Subcutaneous adipose tissue (tissue), 4 donors: ENCODE results near the gene PARN. TPM values are rescaled to one million over a fixed set of nuclear protein-coding genes. Genes with fewer than 3 reads are reported as not detected.

Experiments
- CTCF ChIP-seq: fragments of 450-650 bp; IDR thresholded peaks from one replicate; pipeline ENCODE4 v1.5.1; 2016; ENCODE audit warnings: low read depth, mild to moderate bottlenecking, control low read depth, antibody characterized with exemption, moderate library complexity
- total RNA-seq, 4 donors: library from RNA; depleted of rRNA; stranded (reverse); fragments of >200 nt; gene quantifications; one replicate each; pipeline ENCODE4 v1.1.0, GENCODE V29; 2016

PARN gene
- total RNA-seq, 4 donors from 2014 or later, result 37.1 to 46.3 (median 39.9) TPM

DNA sequence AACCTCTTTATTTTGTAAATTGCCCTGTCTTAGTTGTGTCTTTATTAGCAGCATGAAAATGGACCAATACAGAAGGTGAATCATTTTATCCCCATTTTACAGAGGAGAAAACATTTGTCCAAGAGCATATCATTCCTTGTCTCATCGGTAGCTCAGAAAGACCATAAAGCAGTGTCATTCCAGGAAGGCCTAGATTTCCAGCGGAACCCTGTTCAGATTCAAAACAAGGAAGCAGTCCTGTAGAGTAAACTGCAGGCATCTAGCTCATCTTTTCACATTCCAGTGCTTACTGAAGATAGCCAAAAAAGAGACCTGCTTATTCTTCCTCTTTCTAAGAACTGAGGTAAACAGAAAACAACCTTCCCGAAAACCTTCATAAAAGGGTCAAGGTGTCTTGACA lies 54.0 kb downstream of the PARN start:
- no peak for TF ChIP-seq CTCF

GRCh38 chr16:14572535-14572934 lies 57.5 kb downstream of the PARN start:
- no peak for TF ChIP-seq CTCF

- no peak for TF ChIP-seq CTCF
Observed at GRCh38 chr16:14569213-14569612, 60.8 kb downstream of the PARN start.

GRCh38 chr16:14566599-14566998 lies 63.5 kb downstream of the PARN start:
- TF ChIP-seq CTCF, result no peak

- TF ChIP-seq CTCF, result no peak
Observed at GRCh38 chr16:14565688-14566025, 64.4 kb downstream of the PARN start.

GRCh38 chr16:14564861-14565687 lies 65.0 kb downstream of the PARN start:
- no peak for TF ChIP-seq CTCF

DNA sequence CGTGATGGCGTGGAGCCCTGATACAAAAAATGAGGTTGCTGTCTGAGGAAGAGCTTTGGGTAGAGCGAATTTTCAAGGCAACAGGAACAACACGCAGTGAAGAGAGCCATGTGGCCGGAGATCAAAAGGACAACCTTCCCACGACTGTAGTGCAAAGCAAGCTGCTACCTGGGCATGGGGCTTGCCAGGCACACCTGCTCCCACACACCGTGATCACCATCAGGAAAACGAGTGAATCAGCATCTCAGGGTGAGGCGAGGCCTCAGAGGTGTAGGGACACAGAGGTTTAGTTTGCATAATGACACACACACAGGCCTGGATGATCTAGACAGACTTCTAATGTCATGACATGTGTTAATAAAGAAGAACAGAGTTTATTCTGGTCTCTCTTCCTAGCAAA lies 65.7 kb downstream of the PARN start:
- no peak for TF ChIP-seq CTCF
